Inferior parietal cortex (tissue), 1 donor: ENCODE measurements around the gene MFAP5.
"Not testable (repeated sequence)": the region's sequence is repeated elsewhere in the genome, so short reads cannot be mapped to it uniquely, and the experiment has no call there.

Experiments
- DNase-seq: peaks from one replicate; pipeline ENCODE4 v3.0.0-alpha.2; 2016; ENCODE audit errors: extremely low spot score

The MFAP5 gene

GRCh38 chr12:8675591-8676036 lies 13.0 kb upstream of the MFAP5 start:
- no peak for DNase-seq

GRCh38 chr12:8672381-8672780 lies 9.8 kb upstream of the MFAP5 start:
- no peak for DNase-seq

GRCh38 chr12:8668441-8668840 lies 5.8 kb upstream of the MFAP5 start:
- DNase-seq = no peak

- DNase-seq = no peak
These were observed 4.6 kb upstream of the MFAP5 start for GRCh38 chr12:8667270-8667669.

GRCh38 chr12:8665759-8666158 lies 3.1 kb upstream of the MFAP5 start:
- no peak for DNase-seq

- no peak for DNase-seq
These were observed 1.7 kb upstream of the MFAP5 start for GRCh38 chr12:8664228-8664913.

- DNase-seq = no peak
These were observed 875 bp downstream of the MFAP5 start for GRCh38 chr12:8661751-8662150.

- no peak for DNase-seq
These were observed 1.6 kb downstream of the MFAP5 start for GRCh38 chr12:8661016-8661415.

GRCh38 chr12:8658346-8658745 lies 4.3 kb downstream of the MFAP5 start:
- DNase-seq = no peak

- no peak for DNase-seq
These were observed 7.2 kb downstream of the MFAP5 start for GRCh38 chr12:8655421-8655820.

GRCh38 chr12:8648576-8649205 lies 13.9 kb downstream of the MFAP5 start:
- DNase-seq = no peak

- DNase-seq = no peak
These were observed 14.7 kb downstream of the MFAP5 start for GRCh38 chr12:8647968-8648367.

GRCh38 chr12:8644345-8645248 lies 18.0 kb downstream of the MFAP5 start:
- DNase-seq = no peak

- no peak for DNase-seq
These were observed 19.9 kb downstream of the MFAP5 start for GRCh38 chr12:8642775-8643174.

GRCh38 chr12:8639936-8640335 lies 22.7 kb downstream of the MFAP5 start:
- no peak for DNase-seq

GRCh38 chr12:8638951-8639350 lies 23.7 kb downstream of the MFAP5 start:
- DNase-seq = no peak

GRCh38 chr12:8637666-8638065 lies 25.0 kb downstream of the MFAP5 start:
- DNase-seq = no peak

GRCh38 chr12:8637244-8637643 lies 25.4 kb downstream of the MFAP5 start:
- DNase-seq = no peak

- no peak for DNase-seq
These were observed 26.0 kb downstream of the MFAP5 start for GRCh38 chr12:8636581-8636980.

- DNase-seq = not testable (repeated sequence)
These were observed 26.6 kb downstream of the MFAP5 start for GRCh38 chr12:8636007-8636346.

GRCh38 chr12:8635342-8636006 lies 27.2 kb downstream of the MFAP5 start:
- not testable (repeated sequence) for DNase-seq

GRCh38 chr12:8630131-8630530 lies 32.5 kb downstream of the MFAP5 start:
- DNase-seq = no peak
